Body of pancreas (tissue), 4 donors: ENCODE measurements around the gene EOGT.

Experiments used
- POLR2A ChIP-seq, 3 donors: fragments of 450-650 bp; IDR thresholded peaks; one replicate each; pipeline ENCODE4 v1.6.1; 2016; ENCODE audit warnings: antibody characterized with exemption in 3 of 3, mild to moderate bottlenecking in 2 of 3
- TF ChIP-seq, protein P1 (sequence below), 7 experiments: fragments of 450-650 bp in 4 of 7; fragments of 200-600 bp in 3 of 7; sonication (generic) in 3 of 7; IDR thresholded peaks; one replicate each; pipeline ENCODE4 v1.5.1; 2016 to 2019; ENCODE audit warnings: antibody characterized with exemption in 7 of 7

DNA sequence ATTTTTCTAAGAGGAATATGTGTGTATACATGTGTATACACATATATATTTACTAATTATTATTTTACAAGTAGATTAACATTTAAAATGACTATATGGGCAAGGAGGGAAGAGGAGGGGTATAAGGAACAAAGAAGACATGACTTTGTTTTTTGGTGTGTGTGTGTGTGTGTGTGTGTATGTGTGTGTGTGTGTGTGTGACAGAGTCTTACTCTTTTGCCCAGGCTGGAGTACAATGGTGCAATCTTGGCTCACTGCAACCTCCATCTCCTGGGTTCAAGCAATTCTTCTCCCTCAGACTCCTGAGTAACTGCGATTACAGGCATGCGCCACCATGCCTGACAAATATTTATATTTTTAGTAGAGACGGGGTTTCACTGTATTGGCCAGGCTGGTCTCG lies 2.6 kb upstream of the EOGT start:
- TF ChIP-seq, protein P1, sequence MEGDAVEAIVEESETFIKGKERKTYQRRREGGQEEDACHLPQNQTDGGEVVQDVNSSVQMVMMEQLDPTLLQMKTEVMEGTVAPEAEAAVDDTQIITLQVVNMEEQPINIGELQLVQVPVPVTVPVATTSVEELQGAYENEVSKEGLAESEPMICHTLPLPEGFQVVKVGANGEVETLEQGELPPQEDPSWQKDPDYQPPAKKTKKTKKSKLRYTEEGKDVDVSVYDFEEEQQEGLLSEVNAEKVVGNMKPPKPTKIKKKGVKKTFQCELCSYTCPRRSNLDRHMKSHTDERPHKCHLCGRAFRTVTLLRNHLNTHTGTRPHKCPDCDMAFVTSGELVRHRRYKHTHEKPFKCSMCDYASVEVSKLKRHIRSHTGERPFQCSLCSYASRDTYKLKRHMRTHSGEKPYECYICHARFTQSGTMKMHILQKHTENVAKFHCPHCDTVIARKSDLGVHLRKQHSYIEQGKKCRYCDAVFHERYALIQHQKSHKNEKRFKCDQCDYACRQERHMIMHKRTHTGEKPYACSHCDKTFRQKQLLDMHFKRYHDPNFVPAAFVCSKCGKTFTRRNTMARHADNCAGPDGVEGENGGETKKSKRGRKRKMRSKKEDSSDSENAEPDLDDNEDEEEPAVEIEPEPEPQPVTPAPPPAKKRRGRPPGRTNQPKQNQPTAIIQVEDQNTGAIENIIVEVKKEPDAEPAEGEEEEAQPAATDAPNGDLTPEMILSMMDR (IDR thresholded peaks at IDR 0.05), result no peak
- TF ChIP-seq POLR2A (IDR thresholded peaks at IDR 0.05), result no peak
